AG09309 (cell line): ENCODE data around the gene TBC1D7.
A peak's percentile ranks its signal among the peaks of the same experiment; 100 is the strongest.

ENCODE experiments used
- DNase-seq: peaks from one replicate; pipeline ENCODE4 v3.0.0-alpha.2; 2010; ENCODE audit warnings: low read depth
- H3K4me3 ChIP-seq: 2 replicates; pipeline ENCODE4 v1.5.1; 2011; ENCODE audit warnings: mild to moderate bottlenecking, low read depth, low read length, moderate library complexity; ENCODE audit not compliant: control insufficient read depth
- CTCF ChIP-seq: IDR thresholded peaks from 2 replicates; pipeline ENCODE4 v1.5.1; 2011; ENCODE audit warnings: mild to moderate bottlenecking, low read depth, low read length, inconsistent platforms; ENCODE audit not compliant: insufficient read depth, control insufficient read depth; ENCODE audit errors: missing control alignments

TBC1D7 gene

GRCh38 chr6:13272131-13273046 lies 55.9 kb downstream of the TBC1D7 start:
- no peak for TF ChIP-seq CTCF
- no peak for DNase-seq
- no peak overlapping the region for H3K4me3 ChIP-seq

GRCh38 chr6:13268913-13269518 lies 59.3 kb downstream of the TBC1D7 start:
- no peak for TF ChIP-seq CTCF
- DNase-seq = peak; percentile 61
- no peak overlapping the region for H3K4me3 ChIP-seq

- TF ChIP-seq CTCF = no peak
- no peak for DNase-seq
These were observed 61.1 kb downstream of the TBC1D7 start for GRCh38 chr6:13267142-13267651.

GRCh38 chr6:13263669-13264068 lies 64.7 kb downstream of the TBC1D7 start:
- no peak for TF ChIP-seq CTCF
- H3K4me3 ChIP-seq = no peak overlapping the region
- no peak for DNase-seq

More at GRCh38 chr6:13267142-13267651, 61.1 kb downstream of the TBC1D7 start:
- no peak overlapping the region for H3K4me3 ChIP-seq

GRCh38 chr6:13262302-13263230 lies 65.8 kb downstream of the TBC1D7 start:
- TF ChIP-seq CTCF = no peak
- DNase-seq = no peak
- no peak overlapping the region for H3K4me3 ChIP-seq

- no peak overlapping the region for H3K4me3 ChIP-seq
- no peak for DNase-seq
- no peak for TF ChIP-seq CTCF
These were observed 66.8 kb downstream of the TBC1D7 start for GRCh38 chr6:13261464-13261994.
